ENCODE measurements around the gene PSAPL1.

GRCh38 chr4:7478665-7479064 lies 43.9 kb upstream of the PSAPL1 start:
- no peak for TF ChIP-seq CTCF (IDR thresholded peaks at IDR 0.05; ENCODE audit: borderline replicate concordance, extremely low read depth, low read length, poor library complexity, severe bottlenecking)
- no peak for TF ChIP-seq EZH2 (IDR thresholded peaks at IDR 0.05; ENCODE audit: borderline replicate concordance, low read depth, low read length, severe bottlenecking)
